H7 (cell line): ENCODE results near the gene CACNA1S. TPM values are rescaled to one million over a fixed set of nuclear protein-coding genes. Genes with fewer than 3 reads are reported as not detected.

Source experiments
- total RNA-seq: library from RNA; depleted of rRNA; stranded (reverse); fragments of >200 nt; shearing (Covaris generic); gene quantifications from 2 replicates; pipeline ENCODE4 v1.2.3, GENCODE V29; 2014; rRNA removed

Gene CACNA1S
- total RNA-seq, 1 experiment from 2014 or later = not detected

Other genes starting within 250 kb of the CACNA1S start
- not detected in 2 replicates for gene GPR25, start 239.4 kb downstream of the CACNA1S start, total RNA-seq
- gene INAVA, start 217.5 kb downstream of the CACNA1S start, total RNA-seq = 44.5 and 53.8 TPM in 2 replicates
- gene KIF21B, start 88.7 kb downstream of the CACNA1S start, total RNA-seq = 12.7 and 14.1 TPM in 2 replicates
- gene ASCL5, start 14.8 kb upstream of the CACNA1S start, total RNA-seq = 0.30 TPM in 1 of 2 replicates, not detected in the other
- gene TMEM9, start 42.0 kb upstream of the CACNA1S start, total RNA-seq = 228 and 249 TPM in 2 replicates
- gene IGFN1, start 78.4 kb upstream of the CACNA1S start, total RNA-seq = 0.24 TPM in 1 of 2 replicates, not detected in the other
- gene PKP1, start 171.1 kb upstream of the CACNA1S start, total RNA-seq = not detected in 2 replicates